Prostate gland (tissue), 2 donors: ENCODE data around the gene PROKR1.

Experiments used
- CTCF ChIP-seq, 4 experiments: fragments of 200-600 bp in 2 of 4; fragments of 450-650 bp in 2 of 4; sonication (generic) in 2 of 4; IDR thresholded peaks; 1 replicate in 3 of 4; 2 replicates in 1 of 4; pipeline ENCODE4 v1.5.1; 2016 to 2019; ENCODE audit warnings: antibody characterized with exemption in 4 of 4, mild to moderate bottlenecking in 2 of 4, moderate library complexity in 2 of 4
- POLR2A ChIP-seq: fragments of 450-650 bp; IDR thresholded peaks from one replicate; pipeline ENCODE4 v1.6.1; 2016; ENCODE audit warnings: antibody characterized with exemption, mild to moderate bottlenecking
- POLR2AphosphoS5 ChIP-seq: sonication (generic); formaldehyde crosslinking; IDR thresholded peaks from one replicate; pipeline ENCODE4 v1.6.1; 2017; ENCODE audit warnings: antibody characterized with exemption

- TF ChIP-seq CTCF (IDR thresholded peaks at IDR 0.05) (no peak), POLR2A (no peak), POLR2AphosphoS5 (no peak)
Observed at GRCh38 chr2:68643874-68644485, 601 bp downstream of the PROKR1 start.
